ENCODE measurements around the gene GPR15LG. TPM values are rescaled to one million over a fixed set of nuclear protein-coding genes. Genes with fewer than 3 reads are reported as not detected.

GPR15LG gene
- total and polyA plus RNA-seq, 7 experiments from 2014 or later = not detected

GRCh38 chr10:84213076-84213475 lies 39.5 kb downstream of the GPR15LG start:
- Mint-ChIP-seq H3K4me3 (no peak overlapping the region), H3K4me1 (peaks cover 0 to 6% (median 0%) of the 10 kb centered on the region in 7 donors), H3K9me3 (no peaks in the 10 kb centered on the region), H3K27me3 (peaks cover 0 to 13% (median 4%) of the 10 kb centered on the region in 5 donors), H3K27ac (no peak overlapping the region), H3K36me3 (no peaks in the 10 kb centered on the region)
- CTCF ChIA-PET = interaction anchor here (2.3 kb wide), 1 partner anchor 65 kb away, joined by 10 read pairs; no protein-coding TSS in a partner anchor
- no peaks in the 10 kb centered on the region for H3K4me1 ChIP-seq (ENCODE audit: control insufficient read depth in 2 of 2, insufficient read depth in 2 of 2, low read length in 2 of 2)
- intact Hi-C loops (cut with micrococcal nuclease) = no loop called here
- no peak for ATAC-seq
- POLR2A ChIA-PET = no interaction called here
- DNase-seq = no peak
- no peaks in the 10 kb centered on the region for H3K9me3 ChIP-seq (ENCODE audit: control insufficient read depth in 2 of 3, low read length in 3 of 3)
- no peak overlapping the region for H3K4me3 ChIP-seq (ENCODE audit: low read length)
- no peak overlapping the region for H3K27ac ChIP-seq (ENCODE audit: low read depth, low read length)
- H3K27me3 ChIP-seq (ENCODE audit: control insufficient read depth in 2 of 2, insufficient read depth in 2 of 2, low read length in 2 of 2) = no peaks in the 10 kb centered on the region
- H3K36me3 ChIP-seq (ENCODE audit: control insufficient read depth in 2 of 3, insufficient read depth in 3 of 3, low read length in 3 of 3) = no peaks in the 10 kb centered on the region

GRCh38 chr10:84214046-84214572 lies 40.5 kb downstream of the GPR15LG start:
- no peak overlapping the region for H3K27ac ChIP-seq (ENCODE audit: low read depth, low read length)
- no peaks in the 10 kb centered on the region for H3K36me3 ChIP-seq (ENCODE audit: control insufficient read depth in 2 of 3, insufficient read depth in 3 of 3, low read length in 3 of 3)
- no peaks in the 10 kb centered on the region for H3K9me3 Mint-ChIP-seq
- ATAC-seq (peak; percentile 11), DNase-seq (no peak)
- peak overlapping the region in 4 of 10 donors; percentile 11 to 51 (median 50) for H3K4me3 Mint-ChIP-seq
- no peaks in the 10 kb centered on the region for H3K4me1 ChIP-seq (ENCODE audit: control insufficient read depth in 2 of 2, insufficient read depth in 2 of 2, low read length in 2 of 2)
- H3K27me3 ChIP-seq (ENCODE audit: control insufficient read depth in 2 of 2, insufficient read depth in 2 of 2, low read length in 2 of 2) = no peaks in the 10 kb centered on the region
- CTCF ChIA-PET = interaction anchor here (0.6 to 2.3 kb wide), 3 partner anchors 8 to 75 kb away, joined by 3 to 10 read pairs (median 4); no protein-coding TSS in a partner anchor
- H3K27ac Mint-ChIP-seq = no peak overlapping the region
- no peak overlapping the region for H3K4me3 ChIP-seq (ENCODE audit: low read length)
- intact Hi-C loops (cut with micrococcal nuclease) = loop anchor here (2.0 kb wide), 1 partner anchor 65 kb away; no protein-coding TSS in a partner anchor
- no peaks in the 10 kb centered on the region for H3K36me3 Mint-ChIP-seq
- H3K27me3 Mint-ChIP-seq = peaks cover 0 to 10% (median 4%) of the 10 kb centered on the region in 5 donors
- H3K4me1 Mint-ChIP-seq = peaks cover 0 to 6% (median 0%) of the 10 kb centered on the region in 7 donors
- no peaks in the 10 kb centered on the region for H3K9me3 ChIP-seq (ENCODE audit: control insufficient read depth in 2 of 3, low read length in 3 of 3)
- POLR2A ChIA-PET = no interaction called here

DNA sequence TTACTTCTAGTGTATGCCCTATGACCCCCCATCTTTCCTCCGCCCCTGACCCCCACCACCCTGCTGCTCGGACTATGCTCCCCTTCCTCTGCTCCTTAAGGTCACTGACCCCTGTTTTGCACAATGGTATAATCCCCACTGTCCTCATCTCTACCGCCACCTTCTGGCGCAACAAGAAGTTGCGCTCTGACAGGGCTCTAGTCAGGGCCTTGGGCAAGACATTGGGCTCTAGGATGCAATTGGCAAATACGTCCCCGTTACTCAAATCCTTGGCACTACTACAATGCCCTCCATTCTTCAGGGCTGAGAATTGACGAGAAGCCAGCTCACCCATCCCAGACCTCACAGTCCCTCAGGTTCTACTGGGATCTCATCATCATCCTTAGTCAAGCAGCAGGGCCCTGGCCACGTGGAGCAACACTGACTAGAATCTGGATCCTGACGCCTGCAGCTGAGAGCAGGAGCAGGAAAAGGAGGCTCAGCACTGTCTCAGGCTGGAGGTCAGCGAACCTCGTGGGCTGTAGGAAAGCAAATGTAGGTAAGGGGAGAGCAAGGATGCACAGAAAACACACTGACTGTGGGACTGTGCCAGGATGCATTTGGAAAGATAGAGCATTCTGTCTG lies 41.1 kb downstream of the GPR15LG start:
- DNase-seq (peak in 4 of 9 donors; percentile 23 to 37 (median 30)), ATAC-seq (peak; percentile 81)
- H3K27ac Mint-ChIP-seq = peak overlapping the region in 1 of 9 donors; percentile 11
- peaks cover 0 to 10% (median 4%) of the 10 kb centered on the region in 5 donors for H3K27me3 Mint-ChIP-seq
- peaks cover 0 to 4% (median 2%) of the 10 kb centered on the region in 11 donors for H3K9me3 Mint-ChIP-seq
- POLR2A ChIA-PET = no interaction called here
- H3K36me3 Mint-ChIP-seq = no peaks in the 10 kb centered on the region
- intact Hi-C loops (cut with micrococcal nuclease) = loop anchor here (2.0 kb wide), 1 partner anchor 66 kb away; no protein-coding TSS in a partner anchor
- H3K4me1 Mint-ChIP-seq = peaks cover 0 to 6% (median 0%) of the 10 kb centered on the region in 7 donors
- Histone ChIP-seq H3K27ac (ENCODE audit: low read depth, low read length) (no peak overlapping the region), H3K36me3 (ENCODE audit: control insufficient read depth in 2 of 3, insufficient read depth in 3 of 3, low read length in 3 of 3) (no peaks in the 10 kb centered on the region), H3K4me1 (ENCODE audit: control insufficient read depth in 2 of 2, insufficient read depth in 2 of 2, low read length in 2 of 2) (no peaks in the 10 kb centered on the region), H3K9me3 (ENCODE audit: control insufficient read depth in 2 of 3, low read length in 3 of 3) (no peaks in the 10 kb centered on the region), H3K4me3 (ENCODE audit: low read length) (no peak overlapping the region), H3K27me3 (ENCODE audit: control insufficient read depth in 2 of 2, insufficient read depth in 2 of 2, low read length in 2 of 2) (no peaks in the 10 kb centered on the region)
- CTCF ChIA-PET = interaction anchor here (0.6 to 2.3 kb wide), 2 partner anchors 9 to 67 kb away, joined by 3 to 10 read pairs; no protein-coding TSS in a partner anchor
- peak overlapping the region in 4 of 10 donors; percentile 11 to 51 (median 50) for H3K4me3 Mint-ChIP-seq

- ChIA-PET CTCF (interaction anchor here (1.2 kb wide), 1 partner anchor 12 kb away, joined by 3 read pairs; no protein-coding TSS in a partner anchor), POLR2A (no interaction called here)
- no peaks in the 10 kb centered on the region for H3K4me1 ChIP-seq (ENCODE audit: control insufficient read depth in 2 of 2, insufficient read depth in 2 of 2, low read length in 2 of 2)
- DNase-seq (no peak), ATAC-seq (no peak)
- no peaks in the 10 kb centered on the region for H3K36me3 ChIP-seq (ENCODE audit: control insufficient read depth in 2 of 3, insufficient read depth in 3 of 3, low read length in 3 of 3)
- Mint-ChIP-seq H3K36me3 (no peaks in the 10 kb centered on the region), H3K4me1 (peaks cover 0 to 6% (median 0%) of the 10 kb centered on the region in 7 donors), H3K27me3 (peaks cover 0 to 17% (median 9%) of the 10 kb centered on the region in 5 donors), H3K9me3 (peaks cover 0 to 6% (median 2%) of the 10 kb centered on the region in 11 donors), H3K27ac (no peak overlapping the region), H3K4me3 (no peak overlapping the region)
- intact Hi-C loops (cut with micrococcal nuclease) = no loop called here
- no peaks in the 10 kb centered on the region for H3K9me3 ChIP-seq (ENCODE audit: control insufficient read depth in 2 of 3, low read length in 3 of 3)
- no peak overlapping the region for H3K27ac ChIP-seq (ENCODE audit: low read depth, low read length)
- no peak overlapping the region for H3K4me3 ChIP-seq (ENCODE audit: low read length)
- no peaks in the 10 kb centered on the region for H3K27me3 ChIP-seq (ENCODE audit: control insufficient read depth in 2 of 2, insufficient read depth in 2 of 2, low read length in 2 of 2)
Observed at GRCh38 chr10:84216834-84217233, 43.2 kb downstream of the GPR15LG start.

DNA sequence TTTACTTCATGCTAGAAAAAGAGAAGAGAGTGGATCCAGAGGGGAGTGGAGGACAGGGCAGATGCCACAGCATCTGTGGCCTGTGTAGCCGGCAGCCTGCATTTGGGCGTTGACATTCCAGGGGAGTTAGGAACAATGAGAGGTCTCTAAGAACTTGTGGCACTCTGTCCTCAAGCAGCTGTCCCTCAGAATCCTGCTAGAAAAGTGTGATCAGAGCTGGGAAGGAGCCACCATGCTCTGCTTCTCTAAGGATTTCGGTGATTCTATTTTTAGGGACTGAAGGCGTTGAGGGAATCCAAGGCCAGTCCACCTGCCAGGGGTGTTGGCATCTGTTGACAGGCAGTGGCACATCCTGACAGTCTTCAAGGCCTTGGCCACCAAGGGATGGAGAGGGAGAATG lies 44.1 kb downstream of the GPR15LG start:
- Mint-ChIP-seq H3K36me3 (no peaks in the 10 kb centered on the region), H3K27ac (no peak overlapping the region), H3K27me3 (peaks cover 0 to 18% (median 9%) of the 10 kb centered on the region in 5 donors), H3K4me3 (no peak overlapping the region), H3K9me3 (peaks cover 0 to 6% (median 2%) of the 10 kb centered on the region in 11 donors), H3K4me1 (peaks cover 0 to 6% (median 0%) of the 10 kb centered on the region in 7 donors)
- Histone ChIP-seq H3K36me3 (ENCODE audit: control insufficient read depth in 2 of 3, insufficient read depth in 3 of 3, low read length in 3 of 3) (no peaks in the 10 kb centered on the region), H3K9me3 (ENCODE audit: control insufficient read depth in 2 of 3, low read length in 3 of 3) (no peaks in the 10 kb centered on the region), H3K4me3 (ENCODE audit: low read length) (no peak overlapping the region), H3K27ac (ENCODE audit: low read depth, low read length) (no peak overlapping the region), H3K27me3 (ENCODE audit: control insufficient read depth in 2 of 2, insufficient read depth in 2 of 2, low read length in 2 of 2) (no peaks in the 10 kb centered on the region), H3K4me1 (ENCODE audit: control insufficient read depth in 2 of 2, insufficient read depth in 2 of 2, low read length in 2 of 2) (no peaks in the 10 kb centered on the region)
- ChIA-PET CTCF (no interaction called here), POLR2A (no interaction called here)
- DNase-seq (no peak), ATAC-seq (no peak)
- intact Hi-C loops (cut with micrococcal nuclease) = no loop called here

DNA sequence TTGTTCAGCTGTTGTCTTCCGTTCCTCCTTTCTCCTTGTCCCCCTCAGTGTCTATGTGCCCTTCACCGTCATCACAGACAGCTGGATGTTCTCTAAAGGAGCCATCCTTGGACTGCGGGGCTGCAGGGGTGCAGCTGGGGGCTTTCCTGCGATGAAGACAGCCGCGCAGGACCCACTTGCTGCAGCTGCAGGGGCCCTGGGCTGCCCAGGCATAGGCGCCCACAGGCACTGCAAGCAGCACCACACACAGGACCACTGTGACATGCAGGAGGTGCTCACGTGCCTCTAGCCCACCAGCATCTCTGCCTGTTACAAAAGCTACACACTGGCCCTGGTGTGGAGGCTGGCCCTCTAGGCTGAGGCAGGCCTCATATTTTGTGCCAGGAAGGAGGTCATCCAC lies 48.3 kb downstream of the GPR15LG start:
- Mint-ChIP-seq H3K36me3 (no peaks in the 10 kb centered on the region), H3K9me3 (peaks cover 0 to 6% (median 2%) of the 10 kb centered on the region in 11 donors), H3K27me3 (peaks cover 0 to 36% (median 20%) of the 10 kb centered on the region in 5 donors), H3K27ac (no peak overlapping the region), H3K4me1 (no peaks in the 10 kb centered on the region), H3K4me3 (no peak overlapping the region)
- ChIA-PET CTCF (no interaction called here), POLR2A (no interaction called here)
- peaks cover 0 to 2% of the 10 kb centered on the region in 2 donors for H3K27me3 ChIP-seq (ENCODE audit: control insufficient read depth in 2 of 2, insufficient read depth in 2 of 2, low read length in 2 of 2)
- no peaks in the 10 kb centered on the region for H3K36me3 ChIP-seq (ENCODE audit: control insufficient read depth in 2 of 3, insufficient read depth in 3 of 3, low read length in 3 of 3)
- no peaks in the 10 kb centered on the region for H3K9me3 ChIP-seq (ENCODE audit: control insufficient read depth in 2 of 3, low read length in 3 of 3)
- ATAC-seq (no peak), DNase-seq (no peak)
- H3K27ac ChIP-seq (ENCODE audit: low read depth, low read length) = no peak overlapping the region
- intact Hi-C loops (cut with micrococcal nuclease) = no loop called here
- no peaks in the 10 kb centered on the region for H3K4me1 ChIP-seq (ENCODE audit: control insufficient read depth in 2 of 2, insufficient read depth in 2 of 2, low read length in 2 of 2)
- no peak overlapping the region for H3K4me3 ChIP-seq (ENCODE audit: low read length)

All from naive thymus-derived CD4-positive, alpha-beta T cell (primary cell).